HG02840 (cell line): ENCODE measurements around the gene DSG3.

Experiments used
- ATAC-seq: cut with Tn5 transposase; IDR thresholded peaks from one replicate; pipeline ENCODE4 v1.9.1; 2021; ENCODE audit warnings: mild to moderate bottlenecking, moderate library complexity, moderate number of reproducible peaks; ENCODE audit not compliant: unreplicated experiment, low FRiP score

DSG3 gene

GRCh38 chr18:31447530-31448191 lies at the start of gene DSG3:
DSG3 (plus strand) TSS chr18:31447741; CDS start chr18:31447878, 137 bp downstream.
- no peak for ATAC-seq

GRCh38 chr18:31398191-31398590 lies 49.4 kb upstream of the DSG3 start:
- ATAC-seq = no peak

- ATAC-seq = no peak
These were observed 48.1 kb upstream of the DSG3 start for GRCh38 chr18:31399306-31400032.

- ATAC-seq = no peak
These were observed 46.1 kb upstream of the DSG3 start for GRCh38 chr18:31401156-31402025.

- ATAC-seq = no peak
These were observed 45.5 kb upstream of the DSG3 start for GRCh38 chr18:31402026-31402373.

GRCh38 chr18:31403409-31403808 lies 44.1 kb upstream of the DSG3 start:
- ATAC-seq = no peak

GRCh38 chr18:31407649-31408048 lies 39.9 kb upstream of the DSG3 start:
- no peak for ATAC-seq

GRCh38 chr18:31409276-31409675 lies 38.3 kb upstream of the DSG3 start:
- no peak for ATAC-seq

- ATAC-seq = no peak
These were observed 36.6 kb upstream of the DSG3 start for GRCh38 chr18:31410716-31411483.

- no peak for ATAC-seq
These were observed 34.4 kb upstream of the DSG3 start for GRCh38 chr18:31413137-31413536.

- ATAC-seq = no peak
These were observed 29.7 kb upstream of the DSG3 start for GRCh38 chr18:31417850-31418249.

GRCh38 chr18:31419457-31419932 lies 28.0 kb upstream of the DSG3 start:
- ATAC-seq = no peak

GRCh38 chr18:31420032-31420431 lies 27.5 kb upstream of the DSG3 start:
- ATAC-seq = no peak

GRCh38 chr18:31420524-31420923 lies 27.0 kb upstream of the DSG3 start:
- ATAC-seq = no peak

GRCh38 chr18:31424383-31424988 lies 23.1 kb upstream of the DSG3 start:
- no peak for ATAC-seq

- no peak for ATAC-seq
These were observed 21.5 kb upstream of the DSG3 start for GRCh38 chr18:31426021-31426420.

- ATAC-seq = no peak
These were observed 20.6 kb upstream of the DSG3 start for GRCh38 chr18:31426871-31427406.

- ATAC-seq = no peak
These were observed 19.3 kb upstream of the DSG3 start for GRCh38 chr18:31428211-31428610.

- ATAC-seq = no peak
These were observed 17.9 kb upstream of the DSG3 start for GRCh38 chr18:31429623-31430022.

- ATAC-seq = no peak
These were observed 17.5 kb upstream of the DSG3 start for GRCh38 chr18:31430072-31430471.
